SIG-M5 (cell line): ENCODE results near the gene FDXR.
"Not testable (repeated sequence)": the region's sequence is repeated elsewhere in the genome, so short reads cannot be mapped to it uniquely, and the experiment has no call there.

Experiments used
- DNase-seq: peaks from one replicate; lab custom pipeline; 2025; lab: John Stamatoyannopoulos, UW

The FDXR gene, protein sequence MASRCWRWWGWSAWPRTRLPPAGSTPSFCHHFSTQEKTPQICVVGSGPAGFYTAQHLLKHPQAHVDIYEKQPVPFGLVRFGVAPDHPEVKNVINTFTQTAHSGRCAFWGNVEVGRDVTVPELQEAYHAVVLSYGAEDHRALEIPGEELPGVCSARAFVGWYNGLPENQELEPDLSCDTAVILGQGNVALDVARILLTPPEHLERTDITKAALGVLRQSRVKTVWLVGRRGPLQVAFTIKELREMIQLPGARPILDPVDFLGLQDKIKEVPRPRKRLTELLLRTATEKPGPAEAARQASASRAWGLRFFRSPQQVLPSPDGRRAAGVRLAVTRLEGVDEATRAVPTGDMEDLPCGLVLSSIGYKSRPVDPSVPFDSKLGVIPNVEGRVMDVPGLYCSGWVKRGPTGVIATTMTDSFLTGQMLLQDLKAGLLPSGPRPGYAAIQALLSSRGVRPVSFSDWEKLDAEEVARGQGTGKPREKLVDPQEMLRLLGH

DNA sequence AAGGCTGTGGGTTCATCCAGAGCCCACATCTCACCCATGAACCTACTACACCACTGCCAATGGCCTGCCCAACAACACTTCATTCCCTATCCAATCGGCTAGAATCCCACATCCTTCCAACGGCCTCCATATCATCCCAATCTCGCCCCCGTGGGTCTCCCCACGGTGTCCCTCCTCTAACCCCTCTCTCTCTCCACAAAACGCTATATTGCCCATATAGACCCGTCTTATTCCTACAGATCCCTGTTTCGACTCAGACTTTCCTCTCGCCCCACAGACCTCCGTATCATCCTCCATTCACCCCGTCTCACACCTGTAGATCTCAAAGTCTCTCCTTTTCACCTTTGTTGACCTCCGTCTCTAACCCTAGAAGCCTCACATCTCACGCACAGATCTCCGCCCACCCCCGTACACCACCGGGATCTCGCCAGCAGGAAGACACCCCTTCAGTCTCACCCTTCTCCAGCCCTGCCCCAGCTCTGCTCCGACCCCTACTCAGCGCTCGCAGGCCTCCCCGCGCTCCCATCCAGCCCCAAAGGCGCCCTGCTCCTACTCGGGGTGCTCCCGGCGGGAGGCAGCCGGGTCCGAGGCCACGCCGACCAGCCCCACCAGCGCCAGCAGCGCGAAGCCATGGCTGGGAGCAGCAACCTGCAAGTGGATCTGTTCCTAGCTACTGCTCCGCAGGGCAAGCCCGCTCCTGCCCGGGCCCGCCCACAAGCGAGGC, at the start of gene FDXR:
FDXR (minus strand) TSS at position 682 of the 724 bp plus-strand sequence; CDS start at position 632, 50 bp downstream.
- DNase-seq, result no peak

DNA sequence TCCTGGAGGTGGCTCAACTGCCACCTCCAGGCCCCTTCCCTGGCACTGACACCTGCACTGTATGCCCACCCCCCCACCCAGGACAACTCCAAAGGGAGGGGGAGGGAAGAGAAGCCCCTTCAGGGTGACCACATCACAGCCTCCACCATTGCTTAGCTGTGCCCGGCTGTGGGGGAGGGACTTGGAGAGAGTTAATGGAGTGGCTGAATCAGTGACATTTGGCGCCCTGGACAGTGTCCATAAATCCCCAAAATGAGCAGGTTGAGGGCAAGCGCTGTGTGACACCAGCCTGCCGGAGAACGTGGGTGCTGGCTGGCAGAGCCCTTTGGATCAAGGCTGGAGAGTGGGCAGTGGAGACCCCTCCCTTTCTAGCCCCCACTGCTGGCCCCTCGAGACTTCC, 49.4 kb upstream of the FDXR start:
- no peak for DNase-seq

DNA sequence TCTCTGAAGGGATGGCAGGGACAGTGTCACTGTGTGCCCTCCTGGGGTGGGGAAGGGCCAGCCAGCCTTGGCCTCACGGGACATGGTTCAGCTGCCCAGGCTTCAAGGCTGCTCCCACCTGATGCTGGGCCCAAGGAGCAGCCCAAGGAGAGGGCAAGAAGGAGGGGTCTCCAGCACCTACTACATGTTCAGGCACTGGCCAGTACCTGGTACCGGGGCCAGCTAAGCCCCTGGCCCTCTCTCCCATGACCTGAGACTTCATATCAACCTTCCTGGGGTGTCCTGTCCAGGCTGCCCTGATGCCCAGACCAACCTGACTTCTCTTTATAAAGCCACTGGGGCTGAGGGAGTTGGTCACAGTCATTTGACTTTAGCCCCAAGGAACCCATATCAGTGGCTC, 49.0 kb upstream of the FDXR start:
- DNase-seq, result no peak

DNA sequence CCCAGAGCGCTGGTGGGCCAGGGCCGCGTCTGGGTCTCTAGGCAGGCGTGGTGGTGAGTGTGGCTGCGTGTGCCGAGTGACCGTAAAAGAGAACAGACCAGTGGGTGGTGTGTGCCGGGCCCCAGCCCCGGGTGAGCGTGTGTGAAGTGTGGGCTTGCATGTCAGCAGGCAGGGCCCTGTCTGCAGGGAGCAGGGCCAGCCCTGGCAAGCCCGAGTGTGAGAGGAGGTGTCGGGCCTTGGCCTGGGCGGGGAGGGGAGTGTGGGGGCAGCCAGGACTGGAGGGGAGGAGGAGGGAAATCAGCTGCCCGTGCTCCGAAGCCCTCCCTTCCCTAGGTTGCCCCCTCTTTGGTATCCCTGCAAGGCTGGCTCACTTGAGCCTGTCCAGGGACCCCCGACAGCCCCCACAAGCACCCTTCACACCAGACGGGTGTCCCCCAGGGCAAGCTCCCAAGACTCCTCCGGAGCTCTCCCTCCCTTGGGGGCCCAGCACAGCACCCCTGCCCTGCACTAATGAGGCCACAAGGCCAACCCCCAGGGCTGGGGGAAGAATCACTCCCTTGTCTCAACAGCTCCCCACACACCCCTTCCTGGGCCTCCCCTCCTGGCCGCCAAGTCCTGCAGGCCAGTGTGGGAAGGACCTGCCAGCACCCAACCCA, 48.4 kb upstream of the FDXR start:
- no peak for DNase-seq

DNA sequence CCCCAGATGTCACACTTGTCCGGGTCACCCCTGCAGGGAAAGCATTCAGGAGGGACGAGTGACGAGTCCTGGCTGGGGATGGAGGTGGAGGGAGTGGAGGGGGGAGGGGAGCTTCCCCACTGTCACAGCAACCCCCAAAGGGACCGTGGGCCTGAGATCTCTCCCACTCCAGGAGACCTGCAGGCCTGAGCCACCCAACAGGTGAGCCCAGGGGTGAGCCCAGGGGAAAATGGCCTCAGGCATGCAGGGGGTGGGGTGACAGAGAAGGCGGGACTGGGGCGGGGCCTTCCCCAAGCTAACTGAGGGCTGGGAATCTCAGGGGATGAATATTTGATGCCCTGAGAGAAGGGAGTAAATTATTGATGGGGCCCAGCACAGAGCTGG, 47.8 kb upstream of the FDXR start:
- DNase-seq, result no peak

DNA sequence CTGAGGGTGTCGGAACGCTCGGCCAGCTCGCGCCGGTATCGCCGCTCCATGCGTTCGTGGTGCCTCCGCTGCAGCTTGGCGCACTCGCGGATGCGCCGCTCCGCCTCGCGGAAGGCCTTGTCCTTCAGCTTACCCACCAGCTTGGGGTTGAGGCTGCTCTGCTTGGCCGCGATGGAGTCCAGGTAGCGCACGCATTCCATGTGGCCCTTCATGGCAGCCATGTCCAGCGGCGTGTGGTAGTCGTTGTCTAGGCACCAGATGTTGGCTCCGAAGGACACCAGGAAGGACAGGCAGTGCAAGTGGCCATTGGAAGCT, 47.5 kb upstream of the FDXR start:
- no peak for DNase-seq

DNA sequence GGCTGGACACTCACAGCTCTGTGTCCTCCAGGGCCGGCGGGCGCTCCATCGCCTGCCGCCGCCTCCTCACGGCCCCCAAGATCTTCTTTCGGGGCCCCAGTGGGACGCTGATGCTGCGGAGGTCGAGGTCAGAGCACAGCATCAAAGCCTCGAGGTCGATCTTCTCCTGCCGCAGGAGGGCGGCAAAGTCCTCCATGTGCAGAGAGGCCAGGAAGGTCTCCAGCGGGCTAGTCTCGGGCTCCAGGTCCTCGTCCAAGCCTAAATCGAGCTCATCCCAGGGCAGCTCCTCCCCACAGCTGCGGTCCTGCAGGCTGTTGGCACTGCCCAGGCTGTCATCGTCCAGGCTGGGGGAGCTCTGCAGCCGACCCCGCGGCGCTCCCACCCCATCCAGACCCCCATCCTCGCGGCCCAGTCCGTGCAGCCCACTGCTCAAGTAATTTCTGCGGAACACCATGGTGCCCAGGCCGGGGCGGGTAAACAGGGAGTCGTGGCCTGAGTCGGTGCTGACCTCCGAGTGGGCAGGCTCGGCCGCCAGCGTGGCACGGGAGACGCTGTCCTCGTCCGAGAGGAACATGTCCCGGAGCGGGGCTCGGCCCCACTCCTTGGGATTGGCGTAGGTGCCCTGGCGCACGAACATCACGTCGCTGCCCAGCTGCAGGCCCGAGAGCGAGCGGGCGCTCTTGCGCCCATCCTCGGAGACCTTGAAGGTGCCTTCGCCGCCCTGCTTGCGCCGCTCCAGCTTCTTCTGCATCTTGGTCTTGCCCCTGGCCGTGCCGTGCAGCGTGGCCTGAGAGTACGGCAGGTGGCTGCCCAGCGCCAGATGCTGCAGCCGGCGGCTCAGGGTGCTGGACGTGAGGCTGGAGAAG, 46.9 kb upstream of the FDXR start:
- no peak for DNase-seq

DNA sequence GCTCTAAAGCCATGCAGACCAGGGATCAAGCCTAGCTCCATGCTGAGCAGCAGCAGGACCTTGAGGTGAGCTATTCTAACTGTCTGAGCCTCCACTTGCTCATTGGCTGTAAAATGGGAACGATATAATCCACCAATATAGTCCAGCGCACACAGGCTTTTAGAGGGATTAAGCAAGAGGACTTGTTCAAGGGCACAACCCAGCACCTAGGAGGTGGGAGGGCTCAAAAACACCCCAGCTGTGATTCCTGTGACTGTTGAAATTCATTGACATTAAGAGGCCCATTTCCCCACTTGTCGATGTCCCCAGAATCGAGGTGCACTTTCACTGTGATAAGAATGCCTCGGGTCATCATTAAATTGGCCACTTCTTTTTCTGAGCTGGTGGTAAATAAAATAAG, 46.1 kb upstream of the FDXR start:
- DNase-seq, result no peak

DNA sequence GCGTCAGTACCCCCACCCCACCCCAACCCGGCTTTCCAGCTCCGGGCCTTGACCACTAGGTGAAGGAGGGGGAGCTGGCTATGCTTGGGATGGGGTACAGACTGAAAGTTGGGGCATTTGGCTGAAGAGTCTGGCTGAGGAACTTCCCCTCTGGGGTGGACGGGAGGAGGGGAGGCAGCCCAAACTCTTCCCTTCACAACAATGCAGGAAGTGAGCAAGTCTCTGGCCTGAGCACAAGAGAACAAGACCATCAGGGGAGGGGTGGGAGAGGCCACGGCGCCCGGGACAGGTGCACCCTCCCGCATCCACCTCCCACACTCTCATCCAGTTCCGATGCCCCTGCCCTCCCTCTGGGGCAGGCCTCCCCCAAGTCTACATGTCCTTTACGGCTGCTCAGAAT, 44.6 kb upstream of the FDXR start:
- no peak for DNase-seq

DNA sequence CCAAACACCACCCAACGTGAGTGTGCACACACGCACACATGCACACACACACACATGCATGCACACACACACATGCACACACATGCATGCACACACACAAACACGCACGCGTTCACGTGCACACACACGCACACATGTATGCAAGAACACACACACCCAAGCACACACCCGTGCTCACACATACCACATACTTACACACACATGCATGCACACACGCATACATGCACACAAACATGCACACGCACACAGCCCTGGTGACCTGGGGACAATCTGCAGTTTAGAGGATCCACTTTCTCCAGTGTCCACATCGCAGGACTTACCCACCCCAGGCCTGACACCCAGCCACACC, 44.0 kb upstream of the FDXR start:
- DNase-seq, result no peak

DNA sequence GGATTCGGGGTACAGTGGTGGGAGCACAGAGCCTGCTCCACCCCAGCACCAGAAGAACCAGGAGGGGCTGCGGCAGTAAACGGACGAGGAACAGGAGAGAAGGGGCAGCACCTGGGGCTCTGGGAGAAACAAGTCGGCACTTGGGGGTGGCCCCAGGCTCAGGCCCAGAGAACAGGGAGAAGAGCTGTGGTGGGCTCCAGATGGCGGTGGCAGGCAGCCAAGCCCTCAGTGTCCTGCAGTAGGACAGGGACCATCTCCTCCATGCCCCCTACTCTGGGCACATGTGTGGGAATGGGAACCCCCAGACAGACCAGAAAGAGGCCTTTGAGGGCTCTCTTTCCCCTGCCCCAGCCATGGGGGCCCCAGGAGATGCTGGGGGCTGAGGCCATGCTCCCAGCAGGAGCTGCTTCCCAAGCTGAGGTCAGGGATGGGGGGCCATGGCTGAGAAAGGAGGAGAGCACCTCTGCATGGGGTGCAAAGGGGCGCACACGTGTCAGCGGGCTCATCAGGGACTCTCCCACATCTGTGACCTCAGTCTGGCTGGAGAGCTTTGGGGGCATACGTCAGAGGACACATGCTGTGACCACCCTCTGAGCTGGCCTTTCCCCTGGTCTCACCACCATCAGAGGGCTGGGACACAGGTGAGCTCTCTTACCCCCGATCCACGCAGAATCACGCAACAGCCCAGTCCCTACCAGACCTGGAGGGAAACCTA, 43.5 kb upstream of the FDXR start:
- DNase-seq, result no peak

DNA sequence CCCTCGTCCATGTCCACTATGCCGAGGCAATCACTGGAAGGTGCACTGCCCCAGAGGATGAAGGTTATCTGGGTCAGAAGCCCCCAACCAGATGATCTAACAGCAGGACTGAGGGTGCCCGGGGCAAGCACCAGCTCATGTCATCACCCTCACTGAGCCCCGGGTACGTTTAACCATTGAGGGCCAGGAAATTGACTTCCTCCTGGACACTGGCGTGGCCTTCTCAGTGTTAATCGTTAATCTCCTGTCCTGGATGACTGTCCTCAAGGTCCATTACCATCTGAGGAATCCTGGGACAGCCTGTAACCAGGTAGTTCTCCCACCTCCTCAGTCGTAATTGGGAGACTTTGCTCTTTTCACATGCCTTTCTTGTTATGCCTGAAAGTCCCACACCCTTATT, 38.6 kb upstream of the FDXR start:
- DNase-seq, result not testable (repeated sequence)

DNA sequence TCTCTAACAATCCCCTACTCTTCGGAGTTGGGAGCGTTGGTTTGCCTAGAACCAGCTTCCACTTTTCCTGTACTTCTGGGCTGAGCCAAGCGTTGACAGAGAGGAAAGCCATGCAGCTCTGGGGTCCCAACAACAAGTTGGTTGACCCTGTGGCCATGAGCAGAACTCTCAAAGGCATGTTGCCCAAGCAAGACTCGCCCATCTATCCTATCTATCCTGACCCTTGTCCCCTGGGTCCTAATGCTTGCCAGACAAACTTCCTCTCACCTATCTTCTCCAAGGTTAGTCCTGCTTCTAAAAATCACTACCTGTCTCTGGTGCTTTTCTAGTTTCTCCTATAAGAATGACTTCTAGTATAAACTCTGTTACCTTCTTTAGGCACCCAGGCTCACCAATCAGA, 36.3 kb upstream of the FDXR start:
- not testable (repeated sequence) for DNase-seq

DNA sequence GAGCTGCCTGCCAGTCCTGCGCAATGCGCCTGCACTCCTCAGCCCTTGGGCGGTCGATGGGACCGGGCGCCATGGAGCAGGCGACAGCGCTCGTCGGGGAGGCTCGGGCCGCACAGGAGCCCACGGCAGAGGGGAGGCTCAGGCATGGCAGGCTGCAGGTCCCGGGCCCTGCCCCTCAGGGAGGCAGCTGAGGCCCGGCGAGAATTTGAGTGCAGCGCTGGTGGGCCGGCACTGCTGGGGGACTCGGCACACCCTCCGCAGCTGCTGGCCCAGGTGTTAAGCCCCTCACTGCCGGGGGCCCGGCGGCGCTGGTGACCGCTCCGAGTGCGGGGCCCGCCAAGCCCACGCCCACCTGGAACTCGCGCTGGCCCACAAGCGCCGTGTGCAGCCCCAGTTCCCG, 34.2 kb upstream of the FDXR start:
- no peak for DNase-seq

DNA sequence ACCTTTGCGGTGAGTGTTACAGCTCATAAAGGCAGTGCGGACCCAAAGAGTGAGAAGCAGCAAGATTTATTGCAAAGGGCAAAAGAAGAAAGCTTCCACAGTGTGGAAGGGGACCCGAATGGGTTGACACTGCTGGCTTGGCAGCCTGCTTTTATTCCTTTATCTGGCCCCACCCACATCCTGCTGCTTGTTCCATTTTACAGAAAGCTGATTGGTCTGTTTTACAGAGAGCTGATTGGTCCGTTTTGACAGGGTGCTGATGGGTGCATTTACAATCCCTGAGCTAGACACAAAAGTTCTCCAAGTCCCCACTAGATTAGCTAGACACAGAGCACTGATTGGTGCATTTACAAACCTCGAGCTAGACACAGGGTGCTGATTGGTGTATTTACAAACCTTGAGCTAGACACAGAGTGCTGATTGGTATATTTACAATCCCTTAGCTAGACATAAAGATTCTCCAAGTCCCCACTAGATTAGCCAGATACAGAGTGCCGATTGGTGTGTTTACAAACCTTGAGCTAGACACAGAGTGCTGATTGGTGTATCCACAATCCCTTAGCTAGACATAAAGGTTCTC, 33.5 kb upstream of the FDXR start:
- DNase-seq, result not testable (repeated sequence)

DNA sequence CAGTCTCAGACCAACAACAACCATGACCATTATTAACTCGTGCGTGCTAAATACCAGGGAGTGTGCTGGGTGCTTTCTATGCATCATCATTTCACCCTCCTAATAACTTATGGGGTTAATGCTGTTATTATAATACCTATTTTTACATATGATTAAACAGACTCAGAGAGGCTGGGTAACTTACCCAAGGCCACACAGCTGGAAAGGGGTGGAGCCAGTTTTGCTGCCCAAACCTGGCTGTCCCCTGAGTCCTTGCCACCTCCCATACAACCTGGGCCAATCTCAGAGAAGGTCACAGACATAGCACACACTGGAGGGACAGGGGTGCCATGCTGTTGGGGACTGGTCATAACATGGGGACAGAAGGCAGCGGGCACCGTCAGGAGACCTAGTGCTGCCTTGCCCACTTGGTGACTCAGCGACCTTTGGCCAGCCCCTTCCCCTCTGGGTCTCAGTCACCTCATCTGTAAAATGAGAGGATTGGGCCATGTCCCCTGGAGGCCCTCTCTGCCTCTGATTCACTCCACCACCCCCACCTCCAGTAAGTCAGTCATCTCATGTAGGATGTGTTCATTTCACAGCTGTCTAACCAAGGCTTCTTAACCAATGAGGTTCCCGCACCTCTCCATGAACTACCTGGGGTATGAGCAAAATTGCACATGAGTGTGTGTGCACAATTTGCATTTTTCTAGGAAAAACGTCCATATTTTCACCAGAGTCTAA, 32.1 kb upstream of the FDXR start:
- DNase-seq, result no peak

DNA sequence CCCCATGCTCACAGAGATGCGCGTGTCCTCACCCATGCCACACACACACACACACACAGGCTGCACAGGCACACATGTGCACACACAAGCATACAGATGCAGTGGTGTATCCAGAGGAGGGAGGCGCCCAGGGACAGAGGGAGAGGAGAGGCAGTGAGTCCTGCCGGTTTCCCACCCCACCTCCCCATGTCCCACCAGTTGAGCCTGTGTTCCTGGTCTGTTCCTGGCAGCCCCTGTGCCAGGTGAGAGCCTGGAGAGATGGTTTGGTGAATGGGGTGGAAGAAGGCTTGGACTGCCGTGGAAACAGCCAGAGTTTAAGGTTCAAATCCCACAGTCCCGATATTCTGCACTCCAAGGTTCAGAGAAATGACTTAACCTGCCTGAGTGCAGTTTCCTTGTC, 30.9 kb upstream of the FDXR start:
- DNase-seq, result no peak

DNA sequence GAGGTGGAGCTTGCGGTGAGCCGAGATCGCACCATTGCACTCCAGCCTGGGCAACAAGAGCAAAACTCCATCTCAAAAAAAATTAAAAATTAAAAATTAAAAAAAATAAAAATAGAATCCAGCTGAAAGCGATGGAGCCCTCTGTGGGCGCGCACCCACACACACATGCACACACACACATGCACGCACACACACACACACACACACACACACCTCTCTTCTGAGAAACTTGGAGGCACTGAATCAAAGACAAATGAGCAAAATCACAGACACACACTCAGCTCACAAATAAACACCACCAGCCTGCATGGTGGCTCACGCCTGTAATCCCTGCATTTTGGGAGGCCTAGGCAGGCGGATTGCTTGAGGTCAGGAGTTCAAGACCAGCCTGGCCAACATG, 30.2 kb upstream of the FDXR start:
- DNase-seq, result no peak

DNA sequence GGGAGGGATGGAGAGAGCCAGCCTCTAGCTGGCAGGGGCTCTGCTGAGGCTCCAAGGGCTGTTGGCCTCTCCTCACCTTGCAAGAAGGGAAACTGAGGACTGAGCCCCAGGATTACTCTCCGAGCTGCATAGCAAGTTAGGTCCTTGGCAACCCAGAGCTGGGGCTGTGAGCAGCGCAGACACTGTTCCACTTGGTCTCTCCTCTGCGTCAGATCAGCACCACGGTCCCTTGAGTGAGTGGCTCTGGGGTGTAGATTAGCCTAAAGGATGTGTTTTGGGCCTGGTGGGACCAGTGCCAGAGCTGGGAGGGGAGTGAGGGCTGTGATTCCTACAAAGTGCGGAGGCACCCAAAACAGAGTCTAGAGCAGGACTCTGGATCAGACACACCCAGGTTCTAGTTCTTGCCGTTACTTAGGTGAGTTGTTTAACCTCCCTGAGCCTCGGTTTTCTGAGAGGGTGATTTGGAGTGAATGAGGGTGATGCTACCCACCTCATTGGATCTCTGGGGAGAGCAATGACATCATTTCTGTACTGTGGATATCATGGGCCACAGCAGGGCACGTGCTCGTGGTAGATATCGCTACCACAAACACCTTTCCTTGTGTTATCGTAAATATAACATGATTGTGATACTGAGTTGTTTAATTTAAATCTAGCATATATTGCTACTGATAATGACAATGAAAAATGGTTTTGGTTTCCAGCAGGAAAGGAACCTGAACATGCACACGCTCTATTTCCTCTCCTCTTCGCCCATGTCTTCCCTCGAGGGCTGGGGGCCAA, 28.8 kb upstream of the FDXR start:
- DNase-seq, result no peak

DNA sequence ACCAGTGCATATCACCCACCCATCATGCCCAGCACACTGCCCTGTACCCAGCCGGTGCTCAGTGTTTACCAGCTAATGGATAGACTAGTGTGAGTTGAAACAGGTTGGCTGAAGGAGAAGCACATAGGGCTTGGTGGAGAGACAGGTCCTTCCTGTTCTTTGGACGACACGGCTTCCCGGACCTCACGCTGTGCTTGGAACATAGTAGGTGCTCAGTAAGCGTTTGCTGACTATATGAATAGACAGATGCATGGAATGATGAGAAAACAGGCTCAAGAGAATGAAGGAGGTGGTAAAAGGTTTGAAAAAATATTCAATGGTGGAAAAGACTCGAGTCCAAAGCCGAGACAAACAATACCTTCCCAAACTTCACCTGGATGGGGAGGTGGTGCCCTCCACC, 27.4 kb upstream of the FDXR start:
- DNase-seq, result no peak
